GM19324 (cell line): ENCODE data around the gene CCL24.
"Not testable (repeated sequence)": the region's sequence is repeated elsewhere in the genome, so short reads cannot be mapped to it uniquely, and the experiment has no call there.

Source experiments
- ATAC-seq: cut with Tn5 transposase; IDR thresholded peaks from one replicate; pipeline ENCODE4 v1.9.1; 2021; ENCODE audit warnings: mild to moderate bottlenecking, moderate library complexity; ENCODE audit not compliant: unreplicated experiment, low FRiP score

CCL24 gene

GRCh38 chr7:75813781-75814236 is at the start of gene CCL24:
TSS of gene CCL24 (minus strand) at chr7:75813806. CDS start at chr7:75813715, 91 bp downstream.
- ATAC-seq, result no peak

- ATAC-seq, result no peak
These were observed 48.0 kb upstream of the CCL24 start for GRCh38 chr7:75861636-75862035.

- no peak for ATAC-seq
These were observed 44.8 kb upstream of the CCL24 start for GRCh38 chr7:75858410-75858809.

- no peak for ATAC-seq
These were observed 42.9 kb upstream of the CCL24 start for GRCh38 chr7:75856536-75856935.

GRCh38 chr7:75854813-75855345 is 41.3 kb upstream of the CCL24 start:
- ATAC-seq, result not testable (repeated sequence)

GRCh38 chr7:75854233-75854632 is 40.6 kb upstream of the CCL24 start:
- ATAC-seq, result no peak

- ATAC-seq, result no peak
These were observed 36.6 kb upstream of the CCL24 start for GRCh38 chr7:75850235-75850634.

GRCh38 chr7:75849573-75849972 is 36.0 kb upstream of the CCL24 start:
- no peak for ATAC-seq

GRCh38 chr7:75847707-75848106 is 34.1 kb upstream of the CCL24 start:
- no peak for ATAC-seq

GRCh38 chr7:75845132-75845531 is 31.5 kb upstream of the CCL24 start:
- ATAC-seq, result not testable (repeated sequence)

- no peak for ATAC-seq
These were observed 30.6 kb upstream of the CCL24 start for GRCh38 chr7:75844158-75844557.

GRCh38 chr7:75843613-75844116 is 30.1 kb upstream of the CCL24 start:
- no peak for ATAC-seq

- ATAC-seq, result no peak
These were observed 29.3 kb upstream of the CCL24 start for GRCh38 chr7:75842836-75843446.

- no peak for ATAC-seq
These were observed 26.4 kb upstream of the CCL24 start for GRCh38 chr7:75840029-75840428.

GRCh38 chr7:75838281-75838930 is 24.8 kb upstream of the CCL24 start:
- not testable (repeated sequence) for ATAC-seq

- ATAC-seq, result no peak
These were observed 23.2 kb upstream of the CCL24 start for GRCh38 chr7:75836798-75837197.

GRCh38 chr7:75835688-75836285 is 22.2 kb upstream of the CCL24 start:
- no peak for ATAC-seq

GRCh38 chr7:75833662-75834061 is 20.1 kb upstream of the CCL24 start:
- not testable (repeated sequence) for ATAC-seq

- no peak for ATAC-seq
These were observed 17.4 kb upstream of the CCL24 start for GRCh38 chr7:75830978-75831377.

- not testable (repeated sequence) for ATAC-seq
These were observed 16.1 kb upstream of the CCL24 start for GRCh38 chr7:75829656-75830055.

- ATAC-seq, result no peak
These were observed 9.7 kb upstream of the CCL24 start for GRCh38 chr7:75823198-75823910.
